ENCODE data around the gene MTUS2. TPM values are rescaled to one million over a fixed set of nuclear protein-coding genes. Genes with fewer than 3 reads are reported as not detected.

Gene MTUS2
- total RNA-seq, 1 experiment from 2014 or later = not detected

GRCh38 chr13:29287237-29287636 is 467.1 kb downstream of the MTUS2 start:
- no peak for DNase-seq
- H3K4me3 ChIP-seq (ENCODE audit: low read length) = no peak overlapping the region
- no peaks in the 10 kb centered on the region for H3K36me3 ChIP-seq (ENCODE audit: low read depth, low read length)
- ChIA-PET CTCF (no interaction called here), POLR2A (ENCODE audit: unreplicated experiment) (no interaction called here)
- no peak overlapping the region for H3K27ac ChIP-seq (ENCODE audit: low read length)
- no peak for ATAC-seq
- intact Hi-C loops (cut with micrococcal nuclease) = no loop called here
- H3K4me2 ChIP-seq (ENCODE audit: low read length) = no peak overlapping the region
- no TSS peak for BruUV-seq (replicated peaks)
- no peak overlapping the region for H2AFZ ChIP-seq (ENCODE audit: low read length)
- no peaks in the 10 kb centered on the region for H4K20me1 ChIP-seq (ENCODE audit: low read length)
- no peaks in the 10 kb centered on the region for H3F3A ChIP-seq (ENCODE audit: low read length, unreplicated experiment)
- H3K27me3 ChIP-seq (ENCODE audit: low read length) = peaks cover 22% of the 10 kb centered on the region
- no peaks in the 10 kb centered on the region for H3K9me3 ChIP-seq (ENCODE audit: low read length)
- no peaks in the 10 kb centered on the region for H3K4me1 ChIP-seq (ENCODE audit: insufficient read depth, low read length)
- no peaks in the 10 kb centered on the region for H3K9me2 ChIP-seq (replicated peaks; ENCODE audit: low read length)
- no peaks in the 10 kb centered on the region for H3K79me2 ChIP-seq (ENCODE audit: low read length)
- no peak for TF ChIP-seq EZH2 (IDR thresholded peaks at IDR 0.05; ENCODE audit: low read length, unreplicated experiment)
- TF ChIP-seq EZH2phosphoT487 (IDR thresholded peaks at IDR 0.05; ENCODE audit: borderline replicate concordance, low read length) = no peak
- no peak for TF ChIP-seq CTCF (conservative IDR thresholded peaks at IDR 0.05; ENCODE audit: low read depth, low read length)
- H3K9ac ChIP-seq (ENCODE audit: low read length) = no peak overlapping the region

- intact Hi-C loops (cut with micrococcal nuclease) = no loop called here
- H3K27ac ChIP-seq (ENCODE audit: low read length) = no peak overlapping the region
- no TSS peak for BruUV-seq (replicated peaks)
Observed at GRCh38 chr13:29292045-29292444, 471.9 kb downstream of the MTUS2 start.

GRCh38 chr13:29294821-29295220 is 474.7 kb downstream of the MTUS2 start:
- H3K9ac ChIP-seq (ENCODE audit: low read length) = no peak overlapping the region
- no peaks in the 10 kb centered on the region for H3K36me3 ChIP-seq (ENCODE audit: low read depth, low read length)
- ATAC-seq (no peak), DNase-seq (no peak)
- intact Hi-C loops (cut with micrococcal nuclease) = no loop called here
- no peaks in the 10 kb centered on the region for H3K9me2 ChIP-seq (replicated peaks; ENCODE audit: low read length)
- H3K9me3 ChIP-seq (ENCODE audit: low read length) = 0 out of 2 replicates have a peak, but pooled peaks cover 8% of the 10 kb centered on the region
- H3K4me3 ChIP-seq (ENCODE audit: low read length) = no peak overlapping the region
- H3K4me1 ChIP-seq (ENCODE audit: insufficient read depth, low read length) = no peaks in the 10 kb centered on the region
- peaks cover 6% of the 10 kb centered on the region; the same call in 1 of the 2 replicates for H3K27me3 ChIP-seq (ENCODE audit: low read length)
- H4K20me1 ChIP-seq (ENCODE audit: low read length) = no peaks in the 10 kb centered on the region
- CTCF ChIA-PET = no interaction called here
- TF ChIP-seq EZH2 (IDR thresholded peaks at IDR 0.05; ENCODE audit: low read length, unreplicated experiment) = no peak
- no peak for TF ChIP-seq CTCF (conservative IDR thresholded peaks at IDR 0.05; ENCODE audit: low read depth, low read length)
- no peak for TF ChIP-seq EZH2phosphoT487 (IDR thresholded peaks at IDR 0.05; ENCODE audit: borderline replicate concordance, low read length)
- H3K4me2 ChIP-seq (ENCODE audit: low read length) = no peak overlapping the region
- no TSS peak for BruUV-seq (replicated peaks)
- H3F3A ChIP-seq (ENCODE audit: low read length, unreplicated experiment) = no peaks in the 10 kb centered on the region
- H3K79me2 ChIP-seq (ENCODE audit: low read length) = no peaks in the 10 kb centered on the region
- H3K27ac ChIP-seq (ENCODE audit: low read length) = no peak overlapping the region
- POLR2A ChIA-PET (ENCODE audit: unreplicated experiment) = no interaction called here
- no peak overlapping the region for H2AFZ ChIP-seq (ENCODE audit: low read length)

More at GRCh38 chr13:29292045-29292444, 471.9 kb downstream of the MTUS2 start:
- Histone ChIP-seq H3F3A (ENCODE audit: low read length, unreplicated experiment) (no peaks in the 10 kb centered on the region), H3K4me2 (ENCODE audit: low read length) (no peak overlapping the region), H3K9me3 (ENCODE audit: low read length) (0 out of 2 replicates have a peak, but pooled peaks cover 3% of the 10 kb centered on the region), H4K20me1 (ENCODE audit: low read length) (no peaks in the 10 kb centered on the region), H3K4me1 (ENCODE audit: insufficient read depth, low read length) (no peaks in the 10 kb centered on the region), H3K4me3 (ENCODE audit: low read length) (no peak overlapping the region), H3K27me3 (ENCODE audit: low read length) (peaks cover 18% of the 10 kb centered on the region), H2AFZ (ENCODE audit: low read length) (no peak overlapping the region), H3K9me2 (replicated peaks; ENCODE audit: low read length) (no peaks in the 10 kb centered on the region), H3K9ac (ENCODE audit: low read length) (no peak overlapping the region), H3K36me3 (ENCODE audit: low read depth, low read length) (no peaks in the 10 kb centered on the region), H3K79me2 (ENCODE audit: low read length) (no peaks in the 10 kb centered on the region)
- CTCF ChIA-PET = no interaction called here
- no peak for DNase-seq
- no peak for TF ChIP-seq EZH2 (IDR thresholded peaks at IDR 0.05; ENCODE audit: low read length, unreplicated experiment)
- TF ChIP-seq CTCF (conservative IDR thresholded peaks at IDR 0.05; ENCODE audit: low read depth, low read length) = no peak
- POLR2A ChIA-PET (ENCODE audit: unreplicated experiment) = no interaction called here
- ATAC-seq = no peak
